Stimulated activated CD8-positive, alpha-beta memory T cell treated with anti-CD3 and anti-CD28 coated beads, Interleukin-2, amount 100 ng/mL, for 48 hours (primary cell): ENCODE measurements around the gene TM2D1.
"Not testable (repeated sequence)": the region's sequence is repeated elsewhere in the genome, so short reads cannot be mapped to it uniquely, and the experiment has no call there.

Experiments
- DNase-seq, 2 donors: peaks; one replicate each; pipeline ENCODE4 v3.0.0-alpha.2; 2020; ENCODE audit warnings: low read depth in 2 of 2

Gene TM2D1

GRCh38 chr1:61724813-61725694 lies at the start of gene TM2D1:
TSS of gene TM2D1 (minus strand) at chr1:61725141. CDS start at chr1:61725120, 21 bp downstream.
- peak; percentile 79 for DNase-seq

GRCh38 chr1:61770131-61770530 lies 45.2 kb upstream of the TM2D1 start:
- DNase-seq, result no peak

- DNase-seq, result no peak
Observed at GRCh38 chr1:61757950-61758349, 33.0 kb upstream of the TM2D1 start.

GRCh38 chr1:61756773-61757172 lies 31.8 kb upstream of the TM2D1 start:
- no peak for DNase-seq

- DNase-seq, result no peak
Observed at GRCh38 chr1:61754545-61754944, 29.6 kb upstream of the TM2D1 start.

- no peak for DNase-seq
Observed at GRCh38 chr1:61753998-61754508, 29.1 kb upstream of the TM2D1 start.

GRCh38 chr1:61752921-61753389 lies 28.0 kb upstream of the TM2D1 start:
- DNase-seq, result no peak

- DNase-seq, result no peak
Observed at GRCh38 chr1:61749574-61749973, 24.6 kb upstream of the TM2D1 start.

GRCh38 chr1:61748566-61748965 lies 23.6 kb upstream of the TM2D1 start:
- DNase-seq, result no peak

GRCh38 chr1:61746813-61747212 lies 21.9 kb upstream of the TM2D1 start:
- no peak for DNase-seq

DNA sequence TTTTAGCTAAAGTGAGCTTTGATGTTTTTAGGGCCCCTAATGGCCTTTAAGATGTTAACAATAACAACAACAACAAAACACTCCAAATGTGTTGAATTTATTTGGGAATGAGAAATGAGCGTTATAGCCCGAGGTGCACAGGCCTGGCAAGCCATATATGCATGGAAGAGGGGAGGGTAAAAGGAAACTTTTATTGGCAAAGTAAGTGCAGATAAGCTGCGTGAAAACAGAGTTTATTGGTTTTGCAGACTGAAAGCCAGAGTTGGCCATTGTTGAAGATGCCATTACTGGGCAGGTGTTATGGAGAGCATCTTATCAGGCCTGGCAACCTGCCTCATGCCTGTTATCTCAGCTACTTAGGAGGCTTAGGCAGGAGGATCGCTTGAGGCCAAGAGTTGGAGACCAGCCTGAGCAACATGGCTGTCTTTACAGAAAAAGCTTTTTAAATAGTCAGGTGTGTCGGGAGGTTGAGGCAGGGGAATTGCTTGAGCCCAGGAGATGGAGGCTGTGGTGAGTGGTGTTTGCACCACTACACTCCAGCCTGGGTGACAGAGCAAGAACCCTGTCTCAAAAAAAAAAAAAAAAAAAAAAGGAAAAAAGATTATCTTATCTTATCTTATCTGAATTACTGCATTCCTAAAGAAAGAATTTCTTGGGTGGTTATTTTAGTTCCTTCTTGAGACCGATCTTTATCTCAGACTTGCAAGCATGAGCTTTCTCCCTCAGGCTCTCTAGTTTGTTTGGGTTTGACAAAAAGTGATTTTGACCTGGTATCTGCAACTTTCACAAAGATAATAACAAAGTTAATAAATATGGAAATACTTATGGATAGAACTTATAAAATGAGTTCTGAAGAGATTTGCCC lies 19.0 kb upstream of the TM2D1 start:
- DNase-seq, result no peak

GRCh38 chr1:61743431-61743705 lies 18.4 kb upstream of the TM2D1 start:
- DNase-seq, result no peak

GRCh38 chr1:61742620-61743430 lies 17.9 kb upstream of the TM2D1 start:
- DNase-seq, result peak; percentile 19 to 30

- DNase-seq, result peak; percentile 36 to 38
Observed at GRCh38 chr1:61741711-61742619, 17.0 kb upstream of the TM2D1 start, which contains the start of gene PATJ. TSS of gene PATJ (plus strand) at chr1:61742480. CDS start at chr1:61762893, 20,413 bp downstream.

DNA sequence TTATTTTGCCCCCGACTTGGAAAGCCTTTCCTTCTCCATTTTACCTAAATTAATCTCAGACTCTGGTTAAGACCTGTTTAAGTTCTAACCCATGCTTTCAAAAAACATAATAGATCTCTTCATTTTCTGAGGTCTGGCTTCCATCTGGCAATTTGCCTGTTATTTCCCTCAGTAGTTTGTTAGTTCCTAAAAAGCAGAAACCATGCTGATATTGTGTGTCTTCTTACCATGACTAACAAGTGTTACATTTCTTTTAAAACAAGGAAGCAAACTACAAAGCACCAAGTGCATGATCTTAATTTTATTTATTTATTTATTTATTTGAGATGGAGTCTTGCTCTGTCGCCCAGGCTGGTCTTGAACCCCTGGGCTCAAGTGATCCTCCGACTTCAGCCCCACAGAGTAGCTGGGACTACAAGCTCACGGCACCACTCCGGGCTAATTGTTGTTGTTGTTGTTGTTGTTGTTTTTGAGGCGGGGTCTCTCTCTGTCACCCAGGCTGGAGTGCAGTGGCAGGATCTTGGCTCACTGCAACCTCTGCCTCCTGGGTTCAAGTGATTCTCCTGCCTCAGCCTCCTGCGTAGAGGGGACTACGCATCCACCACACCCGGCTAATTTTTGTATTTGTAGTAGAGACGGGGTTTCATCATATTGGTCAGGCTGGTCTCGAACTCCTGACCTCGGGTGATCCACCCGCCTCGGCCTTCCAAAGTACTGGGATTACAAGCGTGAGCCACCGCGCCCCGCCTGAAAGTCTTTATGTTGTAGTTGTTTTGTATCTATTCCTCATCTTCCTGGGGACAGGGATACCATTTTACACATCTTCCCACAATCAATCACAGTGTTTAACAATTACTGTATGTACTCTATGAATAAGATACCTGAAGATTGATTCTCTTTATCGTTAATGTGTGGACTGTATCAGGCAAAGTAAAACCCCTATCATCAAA lies 16.1 kb upstream of the TM2D1 start:
- no peak for DNase-seq

DNA sequence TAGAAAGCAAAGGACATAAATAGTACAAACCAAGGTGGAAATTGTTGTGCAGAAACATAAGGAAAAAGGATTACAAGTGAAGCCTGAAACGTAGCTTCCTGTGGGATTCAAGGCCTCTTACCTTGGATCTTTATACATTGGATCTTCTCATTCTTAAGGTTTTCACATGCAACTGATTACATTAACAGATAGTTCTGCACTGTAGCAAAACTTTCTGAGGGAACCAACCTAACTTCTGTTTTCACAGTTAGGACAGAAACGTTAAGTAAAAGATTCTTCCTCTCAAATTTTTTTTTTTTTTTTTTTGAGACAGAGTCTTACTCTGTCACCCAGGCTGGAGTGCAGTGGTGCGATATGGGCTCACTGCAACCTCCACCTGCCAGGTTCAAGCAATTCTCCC lies 7.8 kb upstream of the TM2D1 start:
- DNase-seq, result no peak

GRCh38 chr1:61730679-61731078 lies 5.7 kb upstream of the TM2D1 start:
- DNase-seq, result not testable (repeated sequence)

DNA sequence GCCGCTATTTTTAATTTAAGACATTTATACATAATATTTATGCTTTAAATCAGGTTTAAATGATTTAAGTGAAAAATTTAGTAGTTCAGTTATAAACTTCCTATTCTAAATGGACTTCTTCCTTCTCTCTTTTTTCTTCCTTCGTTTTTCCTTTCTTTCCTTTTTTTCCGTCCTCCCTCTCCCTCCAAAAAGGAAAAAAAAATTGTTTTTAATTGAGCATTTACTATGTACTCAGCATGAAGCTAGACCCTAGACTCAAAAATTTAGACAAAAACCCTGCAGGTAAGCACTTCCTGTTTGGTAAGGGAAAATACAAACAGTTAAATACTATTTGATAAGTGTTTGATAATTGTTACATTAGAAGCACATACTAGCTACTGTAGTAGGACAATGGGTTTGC lies 2.6 kb upstream of the TM2D1 start:
- no peak for DNase-seq

DNA sequence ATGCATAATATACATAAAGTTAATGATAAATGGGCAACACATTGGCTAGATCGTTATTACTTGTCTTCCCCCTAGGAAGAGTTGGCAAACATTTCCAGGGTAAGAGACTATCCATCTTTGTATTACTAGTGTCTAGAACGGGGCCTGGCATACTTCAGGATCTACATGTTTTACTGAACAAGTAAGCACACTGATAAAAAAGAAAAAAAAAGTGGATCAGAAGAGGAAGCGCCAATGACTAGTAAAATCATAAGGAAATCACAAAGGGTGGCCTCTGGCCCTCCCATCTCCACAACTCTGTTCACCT lies 482 bp downstream of the TM2D1 start:
- DNase-seq, result no peak
